ENCODE data around the gene EYS.

The EYS gene

DNA sequence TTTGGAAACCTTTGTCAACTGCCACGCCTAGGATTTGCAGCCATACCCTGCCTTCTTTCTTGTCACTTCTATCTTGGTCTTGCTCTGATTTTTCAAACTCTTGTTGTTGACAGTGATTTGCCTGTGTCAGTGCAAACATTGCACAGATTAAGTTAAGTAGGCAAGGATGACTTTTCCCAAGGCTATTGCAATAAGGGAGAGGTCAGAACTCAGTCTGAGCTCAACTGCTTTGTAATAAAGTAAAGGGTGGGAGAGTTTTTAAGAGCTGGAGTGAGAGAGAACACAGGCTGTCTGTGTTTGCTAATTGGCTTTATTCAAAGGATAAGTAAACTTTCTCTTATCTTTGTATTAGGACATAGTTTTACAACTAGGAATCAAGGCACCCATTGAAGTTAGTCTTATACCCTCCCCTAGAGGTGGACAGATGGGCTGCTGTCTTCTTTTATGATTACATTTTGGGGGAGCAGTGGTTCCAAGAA lies 1622.8 kb downstream of the EYS start:
- no peak overlapping the region for H3K4me3 ChIP-seq (ENCODE audit: low read length)
- TF ChIP-seq ZNF274 (IDR thresholded peaks at IDR 0.05; ENCODE audit: low read depth, low read length) = no peak

DNA sequence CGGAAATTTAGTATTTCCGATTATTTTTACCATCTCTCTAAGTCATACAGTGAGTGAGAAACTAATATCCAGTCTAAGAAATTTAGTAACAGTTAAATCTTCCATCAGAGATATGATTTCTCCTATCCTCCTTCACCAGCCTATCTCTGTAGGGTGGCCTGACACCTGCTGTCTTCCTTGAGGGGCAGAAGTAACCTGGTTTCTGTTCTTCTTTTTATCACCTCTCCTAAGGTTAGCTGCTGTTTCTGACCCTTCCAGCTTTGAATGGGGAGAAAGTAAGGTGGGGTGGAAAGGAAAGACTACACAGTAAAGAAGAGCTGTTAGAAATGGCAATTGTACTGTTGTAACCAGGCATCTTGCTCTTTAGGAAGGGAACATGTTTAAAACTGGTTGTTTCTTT lies 1623.8 kb downstream of the EYS start:
- no peak overlapping the region for H3K4me3 ChIP-seq (ENCODE audit: low read length)
- no peak for TF ChIP-seq ZNF274 (IDR thresholded peaks at IDR 0.05; ENCODE audit: low read depth, low read length)

DNA sequence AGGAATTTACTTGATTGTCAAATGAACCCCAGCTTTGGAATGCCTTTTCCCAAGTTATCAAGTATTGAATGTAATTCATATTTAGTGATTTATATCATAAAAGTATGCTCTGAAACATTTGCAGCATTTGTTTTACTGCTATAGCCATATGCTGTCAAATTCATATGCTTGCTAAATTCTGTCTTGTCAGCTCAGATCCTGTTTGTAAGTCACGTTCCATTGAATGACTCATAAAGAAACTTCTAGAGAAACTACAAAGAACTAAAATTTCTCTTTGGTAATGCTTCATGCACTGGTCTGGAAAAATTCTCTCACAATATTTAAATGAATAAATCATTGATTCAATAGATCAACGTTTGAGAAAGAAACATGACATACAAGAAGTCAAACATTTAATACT lies 1625.6 kb downstream of the EYS start:
- TF ChIP-seq ZNF274 (IDR thresholded peaks at IDR 0.05; ENCODE audit: low read depth, low read length) = no peak
- H3K4me3 ChIP-seq (ENCODE audit: low read length) = no peak overlapping the region

DNA sequence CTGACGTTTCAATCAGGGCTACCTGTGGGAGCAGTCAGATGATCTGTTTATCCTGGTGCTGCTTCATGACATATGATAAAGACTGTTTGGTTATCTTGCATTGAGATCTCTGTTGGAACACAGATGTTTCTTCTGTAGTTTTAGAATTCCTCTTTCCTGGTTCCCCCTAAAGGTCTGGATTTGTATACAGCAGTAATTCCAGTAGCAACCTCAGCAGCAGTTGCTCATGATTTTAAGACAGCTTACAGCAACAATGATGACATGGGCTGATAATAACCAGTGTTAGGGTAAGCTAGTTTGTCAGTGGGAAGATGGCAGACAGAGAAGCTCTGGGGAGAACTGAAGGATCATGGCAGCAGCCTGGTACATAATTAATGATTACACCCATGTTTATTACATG lies 1632.0 kb downstream of the EYS start:
- TF ChIP-seq ZNF274 (IDR thresholded peaks at IDR 0.05; ENCODE audit: low read depth, low read length) = no peak
- no peak overlapping the region for H3K4me3 ChIP-seq (ENCODE audit: low read length)

DNA sequence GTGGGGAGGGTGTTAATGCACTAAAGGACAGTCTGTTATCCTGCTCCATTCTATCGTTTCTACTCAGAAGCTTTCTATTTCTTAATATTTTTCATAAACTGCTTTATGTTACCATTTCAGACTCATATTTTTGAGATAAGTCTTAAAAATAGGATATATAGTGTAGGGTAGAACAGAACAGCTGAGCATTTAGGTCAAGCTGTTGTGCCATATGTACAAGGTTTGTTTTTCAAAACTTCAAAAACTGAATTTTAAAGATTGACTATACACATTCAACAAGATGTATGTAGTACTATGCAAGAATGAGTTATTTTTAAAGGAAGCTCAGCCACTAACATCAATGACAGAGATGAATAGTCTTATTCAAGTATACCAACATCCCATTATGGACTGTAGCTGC lies 1634.3 kb downstream of the EYS start:
- TF ChIP-seq ZNF274 (IDR thresholded peaks at IDR 0.05; ENCODE audit: low read depth, low read length) = no peak
- H3K4me3 ChIP-seq (ENCODE audit: low read length) = no peak overlapping the region

DNA sequence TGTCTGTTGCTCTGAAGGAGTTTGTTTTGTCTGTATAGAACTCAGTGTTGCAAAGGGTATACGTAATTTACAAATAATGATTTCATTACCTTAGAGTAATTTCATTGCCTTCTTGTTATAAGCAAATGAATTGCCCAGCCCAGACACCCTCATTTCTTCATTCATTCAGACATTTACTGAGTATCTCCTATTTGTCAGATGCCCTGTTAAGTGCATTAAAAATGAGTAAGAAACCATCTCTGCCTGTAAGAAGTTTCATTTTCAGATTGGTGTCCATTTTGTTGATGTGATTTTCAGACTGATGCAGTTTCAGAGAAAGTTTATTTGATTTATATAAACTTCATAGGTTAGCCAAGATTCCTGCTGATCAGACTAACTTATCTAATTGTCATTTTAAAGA lies 1642.1 kb downstream of the EYS start:
- TF ChIP-seq ZNF274 (IDR thresholded peaks at IDR 0.05; ENCODE audit: low read depth, low read length) = no peak
- H3K4me3 ChIP-seq (ENCODE audit: low read length) = no peak overlapping the region

DNA sequence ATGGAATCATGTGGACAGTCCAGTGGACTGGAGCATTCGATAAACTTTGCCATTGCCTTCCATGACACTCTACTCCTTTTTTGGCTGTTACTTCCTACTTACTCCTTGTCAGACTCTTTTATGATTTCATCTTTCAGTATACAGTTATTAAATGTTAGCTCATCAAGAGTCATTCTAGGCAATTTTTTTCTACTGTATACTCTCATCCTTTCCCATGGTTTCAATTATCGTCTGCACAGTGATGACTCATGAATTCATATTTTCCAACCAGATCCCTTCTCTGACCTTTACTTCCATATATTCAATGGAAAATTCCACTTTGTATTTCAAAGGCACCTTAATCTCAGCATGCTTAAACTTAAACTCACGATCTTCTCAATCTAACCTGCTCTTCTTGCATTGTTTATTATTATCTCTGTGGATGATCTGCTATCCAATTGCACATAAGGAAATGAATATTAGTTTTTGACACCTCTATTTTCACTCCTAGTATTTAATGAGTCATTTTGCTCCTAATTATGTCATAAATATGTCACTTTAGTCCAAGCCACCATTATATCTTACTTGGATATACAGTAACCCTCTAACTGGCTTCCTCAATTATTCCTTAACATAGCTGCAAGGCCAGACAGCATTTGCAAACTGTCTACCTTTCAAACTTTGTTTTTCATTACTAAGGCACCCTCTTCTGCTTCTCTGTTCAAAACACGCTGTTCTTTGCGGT lies 1643.9 kb downstream of the EYS start:
- TF ChIP-seq ZNF274 (IDR thresholded peaks at IDR 0.05; ENCODE audit: low read depth, low read length) = no peak
- H3K4me3 ChIP-seq (ENCODE audit: low read length) = no peak overlapping the region

DNA sequence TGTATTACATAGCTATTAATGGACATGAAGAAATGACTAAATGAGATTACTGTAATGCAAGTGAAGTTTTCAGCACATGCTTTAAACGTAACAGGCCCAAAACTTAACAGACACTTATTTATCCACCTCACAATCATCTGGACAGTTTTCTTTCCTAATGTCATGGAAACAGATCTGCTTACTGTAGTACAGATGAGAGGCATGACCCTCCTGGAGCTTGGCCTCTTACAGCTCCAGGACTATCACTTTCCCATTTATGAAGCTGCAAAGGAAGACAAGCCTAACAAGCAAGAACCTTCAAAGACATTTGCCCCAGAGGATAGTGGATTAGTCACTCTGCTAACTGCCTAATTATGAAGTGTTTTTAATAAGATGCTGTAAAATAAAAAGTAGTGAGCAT lies 1652.2 kb downstream of the EYS start:
- TF ChIP-seq ZNF274 (IDR thresholded peaks at IDR 0.05; ENCODE audit: low read depth, low read length) = no peak
- H3K4me3 ChIP-seq (ENCODE audit: low read length) = no peak overlapping the region

DNA sequence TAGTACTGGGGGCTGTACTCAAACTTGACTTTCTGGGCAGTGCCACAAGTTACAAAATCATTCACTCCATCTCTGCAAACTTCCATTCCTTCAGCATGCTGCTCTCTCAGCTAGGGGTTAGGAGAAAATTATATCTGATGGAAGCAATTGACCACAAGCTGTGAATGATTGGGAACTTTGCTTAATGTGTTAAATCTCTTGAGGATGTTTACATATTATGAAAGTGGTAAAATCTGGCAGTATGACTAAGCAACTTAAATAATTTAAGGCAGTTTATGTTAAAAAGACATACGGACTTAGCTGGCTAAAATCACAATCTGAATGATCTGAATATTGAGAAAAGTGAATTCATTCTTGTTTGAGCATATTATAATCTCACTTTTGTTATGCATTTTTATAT lies 1656.4 kb downstream of the EYS start:
- no peak overlapping the region for H3K4me3 ChIP-seq (ENCODE audit: low read length)
- TF ChIP-seq ZNF274 (IDR thresholded peaks at IDR 0.05; ENCODE audit: low read depth, low read length) = no peak

DNA sequence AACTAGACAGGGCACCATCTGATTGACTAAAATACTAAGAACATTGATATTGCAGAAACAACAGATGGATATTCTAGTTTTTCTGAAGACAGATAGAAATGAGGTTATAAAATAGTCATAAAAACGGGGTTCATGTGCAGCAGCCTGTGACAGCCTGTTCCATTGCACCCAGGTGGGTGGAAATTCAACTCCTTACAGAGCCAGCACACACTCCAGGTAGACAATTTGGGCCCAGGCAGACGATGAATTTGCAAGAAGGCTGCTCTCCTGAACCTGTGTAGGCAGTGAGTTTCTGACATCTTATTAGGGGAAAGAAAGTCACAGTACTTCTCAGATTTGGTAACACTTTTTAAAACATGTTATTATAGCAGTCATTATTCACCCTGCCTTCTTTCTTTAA lies 1657.3 kb downstream of the EYS start:
- TF ChIP-seq ZNF274 (IDR thresholded peaks at IDR 0.05; ENCODE audit: low read depth, low read length) = no peak

DNA sequence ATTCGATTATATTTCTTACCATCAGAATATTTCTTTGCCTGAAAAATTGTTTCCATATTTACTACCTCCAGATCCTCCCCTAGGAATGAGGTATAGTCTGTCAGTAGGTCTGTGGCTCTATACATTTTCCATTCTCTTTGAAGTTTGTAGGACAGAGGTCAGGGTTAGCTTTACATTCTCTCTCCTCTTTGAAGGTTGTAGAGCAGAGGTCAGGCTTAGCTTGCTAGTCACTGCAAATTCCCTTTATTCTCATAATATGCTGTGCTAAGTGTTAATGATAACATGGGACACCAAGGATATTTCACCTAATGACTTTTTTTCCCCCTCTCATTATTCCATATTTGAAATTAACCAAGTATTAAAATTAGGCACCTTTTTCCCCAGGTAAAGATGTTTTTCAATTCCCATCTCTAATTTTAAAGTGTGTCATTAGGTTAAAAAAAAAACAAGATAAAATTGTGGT lies 1660.2 kb downstream of the EYS start:
- no peak for TF ChIP-seq ZNF274 (IDR thresholded peaks at IDR 0.05; ENCODE audit: low read depth, low read length)
- H3K4me3 ChIP-seq (ENCODE audit: low read length) = no peak overlapping the region

More for the DNA sequence above, 1657.3 kb downstream of the EYS start:
- no peak overlapping the region for H3K4me3 ChIP-seq (ENCODE audit: low read length)

DNA sequence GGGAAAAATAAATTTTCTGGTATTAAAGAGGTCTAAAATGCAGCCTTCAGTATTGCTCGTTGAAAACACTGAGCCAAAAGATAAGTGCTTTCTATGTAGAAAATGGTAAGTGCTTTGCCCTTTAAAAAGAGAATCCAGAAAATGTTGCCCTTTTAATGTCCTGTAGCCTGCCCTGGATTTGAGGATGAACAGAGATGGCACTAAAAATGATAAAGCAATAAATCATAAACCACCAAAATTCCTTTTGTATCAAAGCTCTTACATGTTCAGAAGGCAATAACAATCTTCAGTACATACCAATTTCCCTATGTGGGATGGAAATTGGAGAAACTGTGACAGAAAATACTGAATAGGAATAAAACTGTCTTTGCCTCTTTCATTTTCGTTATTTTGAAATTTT lies 1665.7 kb downstream of the EYS start:
- H3K4me3 ChIP-seq (ENCODE audit: low read length) = no peak overlapping the region
- TF ChIP-seq ZNF274 (IDR thresholded peaks at IDR 0.05; ENCODE audit: low read depth, low read length) = no peak

DNA sequence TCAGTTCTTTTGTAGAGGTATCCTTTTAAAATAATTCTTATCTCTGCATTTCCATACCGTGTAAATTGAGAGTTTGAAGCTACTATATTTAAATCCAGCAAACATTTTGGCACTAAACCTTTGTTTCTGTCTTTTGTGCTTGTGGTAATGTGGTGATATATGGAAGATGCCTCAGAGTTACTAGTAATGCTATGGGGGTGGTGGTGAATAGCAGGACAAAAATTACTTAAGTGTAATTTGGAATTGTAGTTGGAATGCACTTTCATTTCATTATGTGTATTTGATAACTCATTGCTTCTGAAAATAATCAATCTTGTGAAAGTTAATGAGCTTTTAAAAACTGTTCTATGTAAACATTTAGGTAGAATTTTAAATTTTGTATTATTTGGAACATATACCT lies 1666.9 kb downstream of the EYS start:
- TF ChIP-seq ZNF274 (IDR thresholded peaks at IDR 0.05; ENCODE audit: low read depth, low read length) = no peak
- H3K4me3 ChIP-seq (ENCODE audit: low read length) = no peak overlapping the region

DNA sequence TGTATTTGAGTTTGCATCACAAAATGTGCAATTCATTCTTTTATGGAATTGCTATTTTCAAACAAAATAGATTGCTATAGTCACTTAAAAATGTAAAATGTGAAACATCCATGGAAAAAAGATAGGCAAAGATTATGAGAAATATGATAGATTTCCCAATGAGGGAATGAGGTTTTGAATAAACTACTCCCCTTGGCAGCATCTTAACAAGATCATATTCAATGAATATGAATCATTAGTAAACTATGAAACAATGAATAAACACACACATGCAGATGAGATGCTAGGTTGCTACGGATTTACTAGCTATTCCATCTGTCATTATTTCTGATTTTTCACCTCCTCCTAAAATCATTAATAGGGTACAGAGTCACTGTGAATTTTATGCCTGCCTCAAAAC lies 1669.6 kb downstream of the EYS start:
- TF ChIP-seq ZNF274 (IDR thresholded peaks at IDR 0.05; ENCODE audit: low read depth, low read length) = no peak
- no peak overlapping the region for H3K4me3 ChIP-seq (ENCODE audit: low read length)

DNA sequence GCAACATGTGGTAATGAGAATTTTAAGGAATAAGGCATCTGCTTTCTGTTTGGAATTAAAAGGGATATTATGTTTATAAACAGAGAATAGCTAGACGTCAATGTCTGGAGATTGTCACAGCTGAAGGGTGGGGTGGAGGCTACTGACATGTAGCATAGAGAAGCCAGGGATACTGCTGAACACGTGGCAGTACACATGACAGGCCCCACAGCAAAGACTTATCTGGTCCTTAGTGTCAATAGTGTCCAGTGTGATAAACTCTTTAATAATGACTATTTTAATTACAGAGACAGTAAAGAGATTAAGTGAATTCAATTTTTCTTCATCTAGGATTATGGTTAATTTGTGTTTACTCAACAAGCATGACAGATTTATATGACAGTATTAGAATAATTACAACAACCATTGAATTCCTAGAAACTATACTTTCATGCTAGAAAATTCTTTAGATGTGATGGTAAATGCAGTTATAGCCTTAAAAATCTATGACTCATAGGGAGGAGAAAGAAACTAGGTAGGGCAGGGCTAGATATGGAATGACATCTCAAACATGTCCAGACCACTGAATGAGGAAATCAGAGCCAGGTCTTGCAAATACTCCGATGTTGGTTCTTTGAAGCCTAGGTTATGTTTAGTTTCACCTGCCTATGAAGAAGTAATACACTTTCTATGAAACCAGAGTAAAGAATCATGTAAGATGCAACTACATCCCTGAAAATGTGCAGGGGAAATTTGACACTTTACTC lies 1671.9 kb downstream of the EYS start:
- TF ChIP-seq ZNF274 (IDR thresholded peaks at IDR 0.05; ENCODE audit: low read depth, low read length) = no peak

More for the DNA sequence above, 1671.9 kb downstream of the EYS start:
- H3K4me3 ChIP-seq (ENCODE audit: low read length) = no peak overlapping the region
